Esophagus squamous epithelium (tissue), 4 donors: ENCODE results near the gene NALF2.

Experiments
- POLR2A ChIP-seq, 4 donors: fragments of 450-650 bp; IDR thresholded peaks; one replicate each; pipeline ENCODE4 v1.6.1; 2017; ENCODE audit warnings: antibody characterized with exemption in 4 of 4, mild to moderate bottlenecking in 4 of 4, moderate library complexity in 3 of 4
- TF ChIP-seq, protein P1 (sequence below), 6 experiments: fragments of 450-650 bp in 4 of 6; fragments of 200-600 bp in 2 of 6; sonication (generic) in 2 of 6; IDR thresholded peaks; one replicate each; pipeline ENCODE4 v1.5.1; 2016 to 2019; ENCODE audit warnings: antibody characterized with exemption in 6 of 6, mild to moderate bottlenecking in 4 of 6, moderate library complexity in 4 of 6

DNA sequence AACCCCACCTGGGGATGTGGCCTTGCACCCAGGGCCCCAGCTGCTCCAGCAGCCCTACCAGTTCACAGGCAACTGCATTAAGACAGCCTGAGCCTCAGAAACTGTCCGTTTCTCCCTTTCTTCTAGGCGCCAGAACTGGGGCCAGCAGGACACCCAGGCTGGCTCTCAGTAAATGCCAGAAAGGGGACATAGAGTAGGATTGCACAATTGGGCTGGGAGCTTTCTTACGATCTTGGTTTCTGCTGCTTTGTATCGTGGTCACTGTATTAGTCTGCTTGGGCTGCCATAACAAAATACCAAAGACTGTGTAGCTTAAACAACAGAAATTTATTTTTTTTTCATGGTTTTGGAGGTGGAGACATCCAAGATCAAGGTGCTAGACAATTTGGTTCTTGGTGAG is 48.4 kb downstream of the NALF2 start:
- TF ChIP-seq POLR2A (IDR thresholded peaks at IDR 0.05): no peak
- TF ChIP-seq, protein P1, sequence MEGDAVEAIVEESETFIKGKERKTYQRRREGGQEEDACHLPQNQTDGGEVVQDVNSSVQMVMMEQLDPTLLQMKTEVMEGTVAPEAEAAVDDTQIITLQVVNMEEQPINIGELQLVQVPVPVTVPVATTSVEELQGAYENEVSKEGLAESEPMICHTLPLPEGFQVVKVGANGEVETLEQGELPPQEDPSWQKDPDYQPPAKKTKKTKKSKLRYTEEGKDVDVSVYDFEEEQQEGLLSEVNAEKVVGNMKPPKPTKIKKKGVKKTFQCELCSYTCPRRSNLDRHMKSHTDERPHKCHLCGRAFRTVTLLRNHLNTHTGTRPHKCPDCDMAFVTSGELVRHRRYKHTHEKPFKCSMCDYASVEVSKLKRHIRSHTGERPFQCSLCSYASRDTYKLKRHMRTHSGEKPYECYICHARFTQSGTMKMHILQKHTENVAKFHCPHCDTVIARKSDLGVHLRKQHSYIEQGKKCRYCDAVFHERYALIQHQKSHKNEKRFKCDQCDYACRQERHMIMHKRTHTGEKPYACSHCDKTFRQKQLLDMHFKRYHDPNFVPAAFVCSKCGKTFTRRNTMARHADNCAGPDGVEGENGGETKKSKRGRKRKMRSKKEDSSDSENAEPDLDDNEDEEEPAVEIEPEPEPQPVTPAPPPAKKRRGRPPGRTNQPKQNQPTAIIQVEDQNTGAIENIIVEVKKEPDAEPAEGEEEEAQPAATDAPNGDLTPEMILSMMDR (IDR thresholded peaks at IDR 0.05): no peak
